GM12878 (cell line): ENCODE measurements around the gene HEXIM2.

Experiments
- MEF2A ChIP-seq: IDR thresholded peaks from 2 replicates; pipeline ENCODE4 v1.6.1; 2011; ENCODE audit warnings: low read depth, mild to moderate bottlenecking, low read length, moderate library complexity; ENCODE audit not compliant: insufficient read depth
- MTA2 ChIP-seq: fragments of 450-650 bp; IDR thresholded peaks from 2 replicates; pipeline ENCODE4 v1.6.1; 2016; ENCODE audit warnings: low read depth, mild to moderate bottlenecking, moderate library complexity
- MTA3 ChIP-seq: IDR thresholded peaks from 2 replicates; pipeline ENCODE4 v1.6.1; 2012; ENCODE audit warnings: low read length, inconsistent platforms, borderline replicate concordance
- MXI1 ChIP-seq: fragments of 150-350 bp; IDR thresholded peaks from 2 replicates; pipeline ENCODE4 v1.6.1; 2011; ENCODE audit warnings: low read depth, mild to moderate bottlenecking, inconsistent platforms, low read length, improper control_type of control experiment
- RAD21 ChIP-seq: IDR thresholded peaks from 2 replicates; pipeline ENCODE4 v1.6.1; 2011; ENCODE audit warnings: mild to moderate bottlenecking, low read depth, low read length, moderate library complexity; ENCODE audit not compliant: insufficient read depth
- TF ChIP-seq, protein P1 (sequence below), 3 experiments: IDR thresholded peaks in 2 of 3; conservative IDR thresholded peaks in 1 of 3; 2 replicates each; pipeline ENCODE4 v1.5.1; 2011; ENCODE audit warnings: low read depth in 3 of 3, low read length in 3 of 3, mild to moderate bottlenecking in 3 of 3, control low read depth in 2 of 3, moderate library complexity in 2 of 3, inconsistent platforms in 1 of 3, mixed read lengths in 1 of 3; ENCODE audit not compliant: control insufficient read depth in 2 of 3, insufficient read depth in 1 of 3; ENCODE audit errors: extremely low read depth in 1 of 3
- TF ChIP-seq, protein P2 (sequence below): IDR thresholded peaks from 2 replicates; pipeline ENCODE4 v1.6.1; 2012; ENCODE audit warnings: low read depth, low read length, improper control_type of control experiment

DNA sequence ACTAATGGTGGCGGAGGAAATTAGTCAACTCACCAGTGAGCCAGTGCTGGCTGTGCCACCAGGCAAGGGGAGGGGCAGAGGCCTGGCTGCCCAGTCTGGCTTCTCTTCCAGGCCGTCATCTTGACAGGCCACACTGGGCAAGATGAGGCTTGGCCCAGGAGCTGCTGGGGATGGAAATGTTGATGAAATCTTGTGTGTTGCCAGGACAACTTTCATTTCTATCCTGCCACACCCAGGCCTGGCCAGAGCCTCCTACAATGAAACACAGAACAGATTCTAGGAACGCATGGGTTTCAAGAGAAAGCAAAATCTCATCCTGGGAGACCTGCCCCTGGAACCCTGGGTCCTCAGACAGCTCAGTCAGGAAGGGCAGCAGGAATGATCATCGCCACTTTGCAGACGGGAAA lies 9.3 kb downstream of the HEXIM2 start:
- no peak for TF ChIP-seq MTA3
- no peak for TF ChIP-seq RAD21
- TF ChIP-seq, protein P1, sequence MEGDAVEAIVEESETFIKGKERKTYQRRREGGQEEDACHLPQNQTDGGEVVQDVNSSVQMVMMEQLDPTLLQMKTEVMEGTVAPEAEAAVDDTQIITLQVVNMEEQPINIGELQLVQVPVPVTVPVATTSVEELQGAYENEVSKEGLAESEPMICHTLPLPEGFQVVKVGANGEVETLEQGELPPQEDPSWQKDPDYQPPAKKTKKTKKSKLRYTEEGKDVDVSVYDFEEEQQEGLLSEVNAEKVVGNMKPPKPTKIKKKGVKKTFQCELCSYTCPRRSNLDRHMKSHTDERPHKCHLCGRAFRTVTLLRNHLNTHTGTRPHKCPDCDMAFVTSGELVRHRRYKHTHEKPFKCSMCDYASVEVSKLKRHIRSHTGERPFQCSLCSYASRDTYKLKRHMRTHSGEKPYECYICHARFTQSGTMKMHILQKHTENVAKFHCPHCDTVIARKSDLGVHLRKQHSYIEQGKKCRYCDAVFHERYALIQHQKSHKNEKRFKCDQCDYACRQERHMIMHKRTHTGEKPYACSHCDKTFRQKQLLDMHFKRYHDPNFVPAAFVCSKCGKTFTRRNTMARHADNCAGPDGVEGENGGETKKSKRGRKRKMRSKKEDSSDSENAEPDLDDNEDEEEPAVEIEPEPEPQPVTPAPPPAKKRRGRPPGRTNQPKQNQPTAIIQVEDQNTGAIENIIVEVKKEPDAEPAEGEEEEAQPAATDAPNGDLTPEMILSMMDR (IDR thresholded peaks at IDR 0.05 in 2 of 3, conservative IDR thresholded peaks at IDR 0.05 in 1 of 3; ENCODE audit: control insufficient read depth in 2 of 3, extremely low read depth in 1 of 3, insufficient read depth in 1 of 3, low read depth in 3 of 3, low read length in 3 of 3), result no peak
- TF ChIP-seq, protein P2, sequence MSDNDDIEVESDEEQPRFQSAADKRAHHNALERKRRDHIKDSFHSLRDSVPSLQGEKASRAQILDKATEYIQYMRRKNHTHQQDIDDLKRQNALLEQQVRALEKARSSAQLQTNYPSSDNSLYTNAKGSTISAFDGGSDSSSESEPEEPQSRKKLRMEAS, result no peak
- TF ChIP-seq MEF2A, result no peak
- TF ChIP-seq MXI1, result no peak
- no peak for TF ChIP-seq MTA2
